GM10248 (cell line): ENCODE data around the gene MKRN1.

Experiments used
- CTCF ChIA-PET: fragments of 300-600 bp; sonication (Branson Sonifier 250); formaldehyde crosslinking; extraction: SDS; loops from one replicate; lab custom pipeline; 2021; ENCODE audit warnings: antibody characterized with exemption; lab: Yijun Ruan, JAX
- POLR2A ChIA-PET: fragments of 350-650 bp; sonication (Branson Sonifier 250); formaldehyde crosslinking; extraction: SDS; loops from one replicate; lab custom pipeline; 2020; ENCODE audit warnings: antibody characterized with exemption; lab: Yijun Ruan, JAX
- DNase-seq: peaks from one replicate; pipeline ENCODE4 v3.0.0; 2012; ENCODE audit errors: extremely low spot score
- CTCF ChIP-seq: IDR thresholded peaks from 2 replicates; pipeline ENCODE4 v1.5.1; 2012; ENCODE audit warnings: mild to moderate bottlenecking, low read depth; ENCODE audit errors: extremely low read depth, missing control alignments, control extremely low read depth

MKRN1 gene

GRCh38 chr7:140479062-140479738 is at the start of gene MKRN1:
MKRN1 (minus strand) TSS chr7:140479505; CDS start chr7:140479344, 161 bp downstream.
- CTCF ChIA-PET: no interaction called here
- TF ChIP-seq CTCF: no peak
- DNase-seq: peak; percentile 95
- POLR2A ChIA-PET: no interaction called here

DNA sequence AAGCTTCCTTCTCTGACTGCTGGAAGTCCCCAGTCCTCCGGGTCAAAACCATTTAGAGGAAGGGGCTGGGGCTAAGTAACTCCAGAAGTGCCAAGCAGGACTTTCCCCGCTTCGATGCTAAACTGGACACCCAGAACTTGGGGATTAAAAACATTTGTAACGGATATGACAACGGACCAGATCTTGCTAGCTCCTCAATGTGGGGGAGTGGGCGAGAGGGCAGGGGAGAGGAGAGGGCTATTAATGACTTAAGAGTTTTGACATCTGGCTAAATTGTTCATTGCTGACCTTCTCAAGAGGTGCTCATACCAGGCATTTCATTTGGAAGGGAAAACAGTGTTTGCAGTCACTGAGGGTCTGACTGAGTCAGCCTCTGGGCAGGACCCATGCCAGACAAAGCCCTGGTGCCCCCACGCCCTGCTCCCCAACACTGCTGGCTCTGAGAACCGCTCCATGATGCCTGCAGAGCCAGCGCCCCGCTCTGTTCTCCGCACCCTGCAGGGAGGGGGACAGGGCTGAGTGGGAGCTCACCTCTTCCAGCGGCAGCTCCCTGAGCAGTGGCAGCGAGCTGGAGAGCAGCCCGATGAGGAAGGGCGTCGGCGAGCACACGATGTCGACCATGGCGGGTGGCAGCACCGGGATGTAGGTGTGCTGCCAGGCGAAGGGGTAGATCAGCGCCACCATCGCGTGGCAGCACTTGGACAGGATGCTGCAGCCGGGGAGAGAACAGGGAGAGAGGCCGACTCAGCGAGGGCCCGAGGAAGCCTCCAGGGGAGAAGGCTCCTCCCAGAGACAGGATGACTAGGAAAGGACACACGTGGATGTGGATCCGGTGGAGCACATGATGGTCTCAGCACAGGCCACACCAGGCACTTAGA is 47.7 kb upstream of the MKRN1 start:
- POLR2A ChIA-PET: no interaction called here
- CTCF ChIA-PET: interaction anchor here (2.0 to 3.3 kb wide), 2 partner anchors 10 to 11 kb away, joined by 4 to 12 read pairs; no protein-coding TSS in a partner anchor
- TF ChIP-seq CTCF: no peak
- DNase-seq: peak; percentile 6

GRCh38 chr7:140526214-140526613 is 46.9 kb upstream of the MKRN1 start:
- peak; percentile 7 for DNase-seq
- ChIA-PET CTCF (interaction anchor here (3.3 kb wide), 1 partner anchor 9 kb away, joined by 12 read pairs; no protein-coding TSS in a partner anchor), POLR2A (interaction anchor here (0.6 kb wide), 1 partner anchor 59 kb away, joined by 4 read pairs; no protein-coding TSS in a partner anchor)
- TF ChIP-seq CTCF: no peak

- ChIA-PET POLR2A (interaction anchor here (0.6 kb wide), 1 partner anchor 59 kb away, joined by 4 read pairs; no protein-coding TSS in a partner anchor), CTCF (interaction anchor here (1.2 to 3.3 kb wide), 2 partner anchors 8 to 128 kb away, joined by 3 to 12 read pairs; no protein-coding TSS in a partner anchor)
Measured at GRCh38 chr7:140525743-140526142, 46.4 kb upstream of the MKRN1 start.

GRCh38 chr7:140521421-140521820 is 42.1 kb upstream of the MKRN1 start:
- DNase-seq: no peak
- TF ChIP-seq CTCF: no peak
- ChIA-PET CTCF (interaction anchor here (1.0 kb wide), 1 partner anchor 133 kb away, joined by 3 read pairs; no protein-coding TSS in a partner anchor), POLR2A (no interaction called here)

More at GRCh38 chr7:140525743-140526142, 46.4 kb upstream of the MKRN1 start:
- DNase-seq: peak; percentile 5
- no peak for TF ChIP-seq CTCF

GRCh38 chr7:140519007-140519399 is 39.7 kb upstream of the MKRN1 start:
- POLR2A ChIA-PET: no interaction called here
- DNase-seq: no peak
- TF ChIP-seq CTCF: no peak
- CTCF ChIA-PET: interaction anchor here (4.0 kb wide), 1 partner anchor 134 kb away, joined by 39 read pairs; no protein-coding TSS in a partner anchor
